GM12874 (cell line): ENCODE measurements around the gene CAPN2.

Experiments used
- TF ChIP-seq, protein P1 (sequence below): IDR thresholded peaks from 2 replicates; pipeline ENCODE4 v1.5.1; 2011; ENCODE audit warnings: low read depth, mild to moderate bottlenecking, control low read depth, low read length, moderate library complexity; ENCODE audit not compliant: insufficient read depth

Gene CAPN2

DNA sequence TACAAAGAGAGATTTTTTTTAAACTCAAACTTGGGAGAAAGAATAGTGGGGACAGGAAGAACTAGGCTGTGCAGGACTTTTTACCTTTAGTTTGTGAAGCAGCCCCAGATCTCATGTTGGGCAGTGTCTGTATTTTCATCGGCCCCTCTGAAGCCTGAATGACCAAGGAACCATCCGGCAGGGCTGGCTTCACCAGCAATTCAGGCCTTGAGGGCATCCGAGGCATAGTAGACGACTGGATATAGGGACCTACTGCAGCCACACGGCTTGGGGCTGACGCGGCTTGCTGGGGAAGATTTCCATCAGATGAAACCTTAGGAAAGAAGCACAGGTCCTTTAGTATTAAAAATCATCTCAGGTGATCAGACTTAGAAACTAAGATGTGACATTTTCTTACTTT lies 89.7 kb downstream of the CAPN2 start:
- TF ChIP-seq, protein P1, sequence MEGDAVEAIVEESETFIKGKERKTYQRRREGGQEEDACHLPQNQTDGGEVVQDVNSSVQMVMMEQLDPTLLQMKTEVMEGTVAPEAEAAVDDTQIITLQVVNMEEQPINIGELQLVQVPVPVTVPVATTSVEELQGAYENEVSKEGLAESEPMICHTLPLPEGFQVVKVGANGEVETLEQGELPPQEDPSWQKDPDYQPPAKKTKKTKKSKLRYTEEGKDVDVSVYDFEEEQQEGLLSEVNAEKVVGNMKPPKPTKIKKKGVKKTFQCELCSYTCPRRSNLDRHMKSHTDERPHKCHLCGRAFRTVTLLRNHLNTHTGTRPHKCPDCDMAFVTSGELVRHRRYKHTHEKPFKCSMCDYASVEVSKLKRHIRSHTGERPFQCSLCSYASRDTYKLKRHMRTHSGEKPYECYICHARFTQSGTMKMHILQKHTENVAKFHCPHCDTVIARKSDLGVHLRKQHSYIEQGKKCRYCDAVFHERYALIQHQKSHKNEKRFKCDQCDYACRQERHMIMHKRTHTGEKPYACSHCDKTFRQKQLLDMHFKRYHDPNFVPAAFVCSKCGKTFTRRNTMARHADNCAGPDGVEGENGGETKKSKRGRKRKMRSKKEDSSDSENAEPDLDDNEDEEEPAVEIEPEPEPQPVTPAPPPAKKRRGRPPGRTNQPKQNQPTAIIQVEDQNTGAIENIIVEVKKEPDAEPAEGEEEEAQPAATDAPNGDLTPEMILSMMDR = no peak

DNA sequence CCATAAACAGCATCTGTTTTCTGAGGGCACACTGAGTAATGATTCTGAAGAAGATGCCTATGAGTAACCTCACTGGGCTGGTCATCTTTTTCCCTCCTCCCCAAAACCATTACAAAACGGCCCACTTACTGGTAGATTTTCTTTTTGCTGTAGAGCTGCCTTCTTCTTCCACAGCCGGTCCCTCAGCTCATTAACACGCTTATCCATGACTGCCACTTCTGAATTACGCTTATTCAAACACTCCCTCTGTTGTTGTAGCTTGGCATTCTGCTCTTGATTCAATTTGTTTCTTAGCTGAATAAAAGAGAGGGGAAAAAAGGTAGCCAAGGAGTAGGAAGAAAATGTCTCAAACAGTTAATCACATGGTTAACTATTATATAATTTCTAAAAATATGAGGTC lies 90.3 kb downstream of the CAPN2 start:
- TF ChIP-seq, protein P1 = no peak

DNA sequence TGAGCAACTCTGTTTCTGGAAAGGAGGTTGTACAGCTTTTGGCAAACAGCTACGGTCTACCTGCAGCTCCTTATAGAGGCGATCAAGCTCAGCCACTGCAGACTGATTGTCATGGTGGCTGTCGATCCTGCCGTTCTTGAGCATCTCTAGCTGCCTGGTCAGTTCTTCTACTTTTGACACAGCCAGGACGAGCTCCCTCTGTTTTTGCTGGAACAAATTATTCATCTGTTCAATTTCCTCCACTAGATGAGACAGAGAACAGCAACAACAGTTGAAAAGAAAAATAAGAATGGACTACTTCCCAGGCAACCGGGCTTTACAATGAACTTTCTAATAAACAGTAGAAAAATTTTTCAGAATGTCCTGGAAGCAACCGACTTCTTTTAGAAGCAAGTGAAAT lies 90.9 kb downstream of the CAPN2 start:
- TF ChIP-seq, protein P1 = no peak

DNA sequence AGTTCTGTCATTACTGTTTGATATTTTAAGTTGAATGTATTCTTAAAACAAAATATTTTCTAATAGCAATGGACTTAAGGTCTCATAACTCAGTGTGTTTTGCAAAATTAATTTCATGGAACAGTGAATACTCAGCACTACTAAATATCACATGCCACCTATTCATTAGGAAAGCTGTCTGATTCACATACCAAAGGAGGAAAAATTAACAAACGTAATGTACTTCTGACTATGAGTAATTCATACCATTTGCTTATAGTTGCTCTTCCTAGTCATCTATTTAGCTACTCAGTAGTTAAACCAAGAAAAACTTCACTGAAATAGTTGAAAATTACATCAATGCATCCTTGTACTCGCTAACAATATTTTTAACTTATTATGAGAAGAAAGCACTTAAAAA lies 98.2 kb downstream of the CAPN2 start:
- TF ChIP-seq, protein P1 = no peak

DNA sequence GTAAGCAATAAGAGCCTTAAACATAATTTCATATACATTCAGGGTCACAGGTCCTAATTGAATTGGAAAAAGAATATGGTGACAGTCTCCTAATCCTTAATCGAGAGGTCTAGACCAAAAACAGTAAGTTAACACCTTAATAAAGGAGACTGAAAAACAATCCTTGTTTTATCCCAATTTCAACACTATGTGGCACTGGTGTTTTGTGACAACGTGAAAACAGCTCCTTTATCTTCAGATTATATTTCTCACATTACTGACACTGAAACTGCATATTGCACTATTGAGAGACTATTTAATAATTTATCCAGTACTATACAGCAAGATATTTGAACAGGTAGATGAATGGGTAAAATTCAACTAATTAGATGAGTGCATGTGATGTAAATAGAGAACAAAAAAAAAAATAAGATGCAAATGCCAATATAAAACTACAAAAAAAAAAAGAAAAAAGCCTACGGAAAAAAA lies 99.3 kb downstream of the CAPN2 start:
- TF ChIP-seq, protein P1 = 0 out of 2 replicates have a peak, but pooled peaks have one; percentile 10

DNA sequence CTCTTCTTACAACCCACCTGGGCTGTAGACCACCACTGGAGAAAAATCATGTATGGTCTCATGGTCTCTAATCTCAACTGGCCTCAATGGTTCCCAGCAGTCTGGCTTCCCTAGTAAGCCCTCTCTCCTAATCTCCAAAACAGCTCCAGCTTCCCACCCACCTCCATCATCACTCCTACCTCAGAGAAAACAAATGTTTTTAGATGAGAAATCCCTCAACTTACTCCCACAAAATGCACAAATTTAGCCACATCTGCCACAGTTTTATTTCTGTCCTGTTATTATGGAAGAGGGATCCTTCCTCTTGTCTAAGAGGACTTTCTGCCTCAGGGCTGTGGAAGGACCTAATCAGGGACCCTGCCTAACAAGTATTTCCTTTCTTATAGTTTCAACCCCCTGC lies 101.3 kb downstream of the CAPN2 start:
- TF ChIP-seq, protein P1 = no peak

DNA sequence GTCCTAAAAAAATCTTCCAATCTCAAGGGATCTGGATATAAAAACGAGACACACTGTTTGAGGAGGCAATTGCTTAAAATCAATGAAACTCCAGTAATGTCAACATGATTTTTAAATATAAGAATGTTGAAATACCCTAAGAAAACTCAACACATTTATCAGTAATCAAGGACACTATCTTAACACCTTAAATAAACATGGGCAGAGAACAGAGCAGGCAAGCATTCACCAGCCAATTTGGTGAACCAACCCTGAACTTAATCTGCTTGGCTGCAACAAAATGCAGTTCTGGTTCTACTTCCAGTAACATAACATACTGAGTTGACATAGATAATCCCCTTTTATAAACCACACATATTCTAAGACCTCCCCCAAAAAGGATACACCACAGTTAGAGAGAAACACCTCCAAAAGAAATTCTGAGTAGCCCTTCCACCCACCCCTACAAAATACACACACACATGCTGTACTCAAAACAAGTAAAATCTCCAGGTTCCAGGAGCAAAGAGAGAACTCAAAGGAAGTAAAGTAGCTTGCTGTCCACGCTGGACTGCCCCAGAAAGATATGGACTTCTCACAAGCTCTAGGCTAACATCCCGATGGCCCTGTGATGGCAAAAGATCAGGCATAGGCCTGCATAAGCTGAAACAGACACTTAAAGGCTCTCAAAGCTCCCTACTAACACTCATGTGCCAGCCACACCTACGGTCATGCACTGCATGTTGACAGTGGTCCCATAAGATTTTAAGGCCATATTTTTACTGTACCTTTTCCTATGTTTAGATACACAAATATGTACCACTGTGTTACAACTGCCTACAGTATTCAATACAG lies 102.9 kb downstream of the CAPN2 start:
- TF ChIP-seq, protein P1 = no peak
